GM21367 (cell line): ENCODE results near the gene CYTIP.
"Not testable (repeated sequence)": the region's sequence is repeated elsewhere in the genome, so short reads cannot be mapped to it uniquely, and the experiment has no call there.

Source experiments
- ATAC-seq: cut with Tn5 transposase; IDR thresholded peaks from one replicate; pipeline ENCODE4 v1.9.1; 2021; ENCODE audit not compliant: unreplicated experiment

Gene CYTIP

GRCh38 chr2:157386747-157387146 lies 57.1 kb downstream of the CYTIP start:
- ATAC-seq, result no peak

GRCh38 chr2:157386247-157386646 lies 57.6 kb downstream of the CYTIP start:
- ATAC-seq, result no peak

- ATAC-seq, result no peak
Observed at GRCh38 chr2:157377861-157378260, 66.0 kb downstream of the CYTIP start.

DNA sequence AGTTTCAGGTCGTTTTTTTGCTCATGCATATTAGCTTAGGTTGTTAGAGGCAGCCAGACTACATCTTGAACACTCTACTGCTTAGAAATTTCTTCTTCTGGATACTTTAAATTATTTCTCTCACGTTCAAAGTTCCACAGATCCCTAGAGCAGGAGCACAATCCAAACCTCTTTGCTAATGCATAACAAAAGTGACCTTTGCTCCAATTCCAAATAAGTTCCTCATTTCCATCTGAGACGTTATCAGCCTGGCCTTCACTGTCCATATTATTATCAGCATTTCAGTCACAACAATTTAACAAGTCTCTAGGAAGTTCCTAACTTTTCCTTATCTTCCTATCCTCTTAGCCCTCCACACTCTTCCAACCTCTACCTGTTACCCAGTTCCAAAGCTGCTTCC lies 67.8 kb downstream of the CYTIP start:
- no peak for ATAC-seq

- ATAC-seq, result no peak
Observed at GRCh38 chr2:157375384-157375783, 68.5 kb downstream of the CYTIP start.

GRCh38 chr2:157368508-157368907 lies 75.4 kb downstream of the CYTIP start:
- not testable (repeated sequence) for ATAC-seq

DNA sequence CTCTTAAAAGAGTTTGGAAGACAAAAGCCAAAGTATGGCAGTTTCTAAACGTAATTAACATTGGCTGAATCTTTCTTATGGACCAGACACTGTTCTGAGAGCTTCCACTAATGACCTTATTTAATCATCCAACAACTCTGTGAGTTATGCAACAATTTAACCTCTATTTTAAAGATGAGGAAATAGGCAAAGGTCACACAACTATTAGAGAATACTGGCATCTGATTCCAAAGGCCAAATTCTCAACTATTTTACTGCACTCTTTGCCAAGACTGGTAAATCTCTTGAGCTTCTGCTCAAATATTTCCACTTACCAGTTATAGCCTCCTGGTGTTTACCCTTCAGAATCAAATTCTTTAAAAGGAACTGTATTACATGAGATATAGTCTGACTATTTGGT lies 76.2 kb downstream of the CYTIP start:
- ATAC-seq, result no peak
